Body of pancreas (tissue), 4 donors: ENCODE data around the gene SEPTIN5. TPM values are rescaled to one million over a fixed set of nuclear protein-coding genes. Genes with fewer than 3 reads are reported as not detected.

Experiments
- ATAC-seq: fragments of 150-250 bp; one replicate; pipeline ENCODE4 v1.9.1; 2016
- DNase-seq, 4 donors: peaks; one replicate each; pipeline ENCODE4 v3.0.0-alpha.2; 2019
- H3K27ac ChIP-seq, 4 donors: fragments of 200-600 bp; sonication (generic); 1 replicate in 3 of 4; 2 replicates in 1 of 4; pipeline versions ENCODE4 v1.5.1 to v1.6.1; 2016 to 2019; ENCODE audit warnings: mild to moderate bottlenecking in 1 of 4, mixed read lengths in 1 of 4, moderate library complexity in 1 of 4
- H3K27me3 ChIP-seq, 2 donors: fragments of 200-600 bp; sonication (generic); one replicate each; pipeline ENCODE4 v1.6.0; 2016; ENCODE audit warnings: mild to moderate bottlenecking in 1 of 2
- H3K36me3 ChIP-seq, 2 donors: fragments of 200-600 bp; sonication (generic); replicated peaks in 1 of 2; 2 replicates each; pipeline ENCODE4 v1.5.1; 2016; ENCODE audit warnings: low read depth in 2 of 2; ENCODE audit not compliant: insufficient read depth in 1 of 2
- H3K4me1 ChIP-seq: fragments of 200-600 bp; sonication (generic); one replicate; pipeline ENCODE4 v1.6.0; 2016
- H3K4me3 ChIP-seq, 2 donors: fragments of 200-600 bp; sonication (generic); 1 replicate in 1 of 2; 2 replicates in 1 of 2; pipeline ENCODE4 v1.5.1; 2016 to 2019
- H3K9me3 ChIP-seq, 3 donors: fragments of 200-600 bp; sonication (generic); 1 replicate in 2 of 3; 2 replicates in 1 of 3; pipeline ENCODE4 v1.5.1; 2016
- POLR2A ChIP-seq, 3 donors: fragments of 450-650 bp; IDR thresholded peaks; one replicate each; pipeline ENCODE4 v1.6.1; 2016; ENCODE audit warnings: antibody characterized with exemption in 3 of 3, mild to moderate bottlenecking in 2 of 3
- WGBS, 2 donors: methylation state at CpG; one replicate each; pipeline ENCODE4 v1.1.5; 2017; 5-methylcytosine and 5-hydroxymethylcytosine counted together
- intact Hi-C: fragments of 100-400 bp; cut with DNase I; formaldehyde crosslinking; loops from one replicate; pipeline ENCODE4 v1.15.1; 2023
- total RNA-seq, 2 donors: library from RNA; depleted of rRNA; stranded (reverse); fragments of >200 nt; gene quantifications; one replicate each; pipeline ENCODE4 v1.1.0, GENCODE V29; 2016
- TF ChIP-seq, protein P1 (sequence below), 7 experiments: fragments of 450-650 bp in 4 of 7; fragments of 200-600 bp in 3 of 7; sonication (generic) in 3 of 7; IDR thresholded peaks; one replicate each; pipeline ENCODE4 v1.5.1; 2016 to 2019; ENCODE audit warnings: antibody characterized with exemption in 7 of 7

Gene SEPTIN5
- total RNA-seq, 2 donors from 2014 or later: 15.0 to 15.2 TPM

DNA sequence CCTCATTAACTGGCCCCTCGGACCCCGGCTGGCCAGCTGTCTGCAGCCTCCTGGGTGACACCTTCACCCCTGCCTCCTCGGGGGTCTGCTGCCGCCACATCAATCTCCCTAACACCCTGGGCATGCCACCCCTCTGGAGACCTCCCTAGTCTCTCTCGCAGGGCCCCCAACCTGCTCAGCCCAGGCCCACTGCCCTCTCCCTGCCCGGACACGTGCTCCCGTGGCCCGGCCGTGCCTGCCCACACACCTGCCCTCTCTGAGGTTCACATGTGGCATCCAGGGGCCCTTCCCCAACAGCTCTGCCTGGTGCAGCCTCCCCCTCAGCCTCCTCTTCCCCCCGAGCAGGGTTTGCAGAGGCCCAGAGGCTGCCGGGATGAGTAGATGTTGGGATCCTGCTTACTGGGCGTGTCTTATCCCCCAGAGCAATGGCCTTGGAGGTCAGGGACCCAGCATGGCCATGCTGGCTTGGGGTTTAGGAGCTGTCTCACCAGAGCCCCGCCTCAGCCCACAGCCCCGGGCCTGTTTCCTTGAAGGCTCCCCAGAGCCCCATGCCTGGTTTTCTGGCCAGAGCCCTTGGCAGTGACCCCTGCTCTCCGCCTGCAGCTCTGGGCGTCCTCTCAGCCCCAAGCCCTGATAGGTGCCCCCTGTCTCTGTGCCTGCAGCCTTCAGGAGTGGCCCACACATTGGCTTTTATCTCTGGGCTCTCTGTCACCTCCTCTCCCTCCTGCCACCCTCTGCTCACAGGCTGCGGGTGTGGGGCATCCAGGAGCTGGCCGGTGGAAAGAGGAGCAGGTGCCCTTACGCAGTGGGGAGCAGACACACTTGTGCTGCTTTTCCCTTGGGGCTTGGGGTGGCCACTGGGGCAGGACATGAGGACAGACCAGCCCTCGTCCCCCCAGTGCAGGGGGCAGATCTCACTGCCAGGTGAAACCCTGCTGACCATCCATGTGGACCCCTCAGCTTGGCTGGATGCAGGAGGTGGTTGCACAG lies 25.7 kb upstream of the SEPTIN5 start:
- Histone ChIP-seq H3K4me1 (no peaks in the 10 kb centered on the region), H3K36me3 (no peaks in the 10 kb centered on the region), H3K9me3 (no peaks in the 10 kb centered on the region), H3K27me3 (no peaks in the 10 kb centered on the region), H3K4me3 (no peak overlapping the region), H3K27ac (no peak overlapping the region)
- WGBS, 2 donors: 60 to 71% methylated on average over 18 to 20 of the region's 21 CpGs
- DNase-seq (no peak), ATAC-seq (no peak)
- no peak for TF ChIP-seq POLR2A (IDR thresholded peaks at IDR 0.05)
- TF ChIP-seq, protein P1, sequence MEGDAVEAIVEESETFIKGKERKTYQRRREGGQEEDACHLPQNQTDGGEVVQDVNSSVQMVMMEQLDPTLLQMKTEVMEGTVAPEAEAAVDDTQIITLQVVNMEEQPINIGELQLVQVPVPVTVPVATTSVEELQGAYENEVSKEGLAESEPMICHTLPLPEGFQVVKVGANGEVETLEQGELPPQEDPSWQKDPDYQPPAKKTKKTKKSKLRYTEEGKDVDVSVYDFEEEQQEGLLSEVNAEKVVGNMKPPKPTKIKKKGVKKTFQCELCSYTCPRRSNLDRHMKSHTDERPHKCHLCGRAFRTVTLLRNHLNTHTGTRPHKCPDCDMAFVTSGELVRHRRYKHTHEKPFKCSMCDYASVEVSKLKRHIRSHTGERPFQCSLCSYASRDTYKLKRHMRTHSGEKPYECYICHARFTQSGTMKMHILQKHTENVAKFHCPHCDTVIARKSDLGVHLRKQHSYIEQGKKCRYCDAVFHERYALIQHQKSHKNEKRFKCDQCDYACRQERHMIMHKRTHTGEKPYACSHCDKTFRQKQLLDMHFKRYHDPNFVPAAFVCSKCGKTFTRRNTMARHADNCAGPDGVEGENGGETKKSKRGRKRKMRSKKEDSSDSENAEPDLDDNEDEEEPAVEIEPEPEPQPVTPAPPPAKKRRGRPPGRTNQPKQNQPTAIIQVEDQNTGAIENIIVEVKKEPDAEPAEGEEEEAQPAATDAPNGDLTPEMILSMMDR (IDR thresholded peaks at IDR 0.05): no peak
- intact Hi-C loops: no loop called here

DNA sequence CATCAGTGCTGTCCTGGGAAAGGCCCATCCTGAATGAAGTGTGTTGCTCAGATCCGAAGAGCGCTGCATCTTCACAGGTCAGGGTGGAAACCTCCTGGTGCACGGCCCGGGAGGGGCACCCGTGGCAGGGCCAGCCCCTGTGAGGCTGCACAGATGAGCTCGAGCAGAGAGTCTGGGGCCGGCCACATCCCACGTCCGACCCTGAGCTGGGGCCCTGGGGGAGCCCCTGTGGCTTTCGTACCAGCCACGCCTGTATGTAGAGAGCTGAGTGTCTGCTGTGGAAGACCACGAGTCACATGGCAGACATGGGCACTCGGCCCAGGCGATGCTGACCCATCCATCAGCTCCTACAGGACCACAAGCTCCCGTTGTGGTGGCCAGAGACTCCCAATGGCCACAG lies 24.9 kb upstream of the SEPTIN5 start:
- TF ChIP-seq, protein P1 (IDR thresholded peaks at IDR 0.05): no peak
- TF ChIP-seq POLR2A (IDR thresholded peaks at IDR 0.05): no peak
- no peak for ATAC-seq
- Histone ChIP-seq H3K9me3 (no peaks in the 10 kb centered on the region), H3K27ac (no peak overlapping the region), H3K36me3 (no peaks in the 10 kb centered on the region), H3K4me1 (no peaks in the 10 kb centered on the region), H3K4me3 (no peak overlapping the region), H3K27me3 (no peaks in the 10 kb centered on the region)
- WGBS, 2 donors: 55 to 59% methylated on average over 4 to 15 of the region's 15 CpGs
- intact Hi-C loops: no loop called here
- DNase-seq: no peak

GRCh38 chr22:19691007-19691720 lies 23.1 kb upstream of the SEPTIN5 start:
- 46 to 53% methylated on average over 9 of the region's 9 CpGs for WGBS, 2 donors
- Histone ChIP-seq H3K9me3 (no peaks in the 10 kb centered on the region), H3K4me1 (no peaks in the 10 kb centered on the region), H3K36me3 (no peaks in the 10 kb centered on the region), H3K4me3 (no peak overlapping the region), H3K27me3 (no peaks in the 10 kb centered on the region), H3K27ac (no peak overlapping the region)
- ATAC-seq (no peak), DNase-seq (no peak)
- intact Hi-C loops: no loop called here
- no peak for TF ChIP-seq POLR2A (IDR thresholded peaks at IDR 0.05)
- TF ChIP-seq, protein P1 (IDR thresholded peaks at IDR 0.05): no peak

GRCh38 chr22:19691721-19692341 lies 22.5 kb upstream of the SEPTIN5 start:
- Histone ChIP-seq H3K4me3 (no peak overlapping the region), H3K4me1 (no peaks in the 10 kb centered on the region), H3K36me3 (no peaks in the 10 kb centered on the region), H3K27ac (no peak overlapping the region), H3K9me3 (no peaks in the 10 kb centered on the region), H3K27me3 (no peaks in the 10 kb centered on the region)
- TF ChIP-seq POLR2A (IDR thresholded peaks at IDR 0.05): no peak
- TF ChIP-seq, protein P1 (IDR thresholded peaks at IDR 0.05): no peak
- intact Hi-C loops: no loop called here
- ATAC-seq: peak; percentile 15
- 29 to 39% methylated on average over 19 of the region's 19 CpGs for WGBS, 2 donors
- DNase-seq: no peak
